T-helper 2 cell treated with Interferon-gamma antibody and Interleukin-4, amounts not matched to agents 100 ng/mL and 5 ng/mL, for 36 hours (primary cell): ENCODE data around the gene IL16. TPM values are rescaled to one million over a fixed set of nuclear protein-coding genes. Genes with fewer than 3 reads are reported as not detected.

ENCODE experiments used
- intact Hi-C: fragments of 100-400 bp; cut with micrococcal nuclease; formaldehyde crosslinking; loops from one replicate; pipeline ENCODE4 v1.15.1; 2023
- total RNA-seq: library from RNA; stranded (reverse); gene quantifications from 2 replicates; pipeline ENCODE4 v1.2.3, GENCODE V29; 2022

IL16 gene
- total RNA-seq, 1 donor from 2014 or later, result 199 TPM

- intact Hi-C loops, result no loop called here
Observed at GRCh38 chr15:81288040-81288439, 91.4 kb downstream of the IL16 start.

- intact Hi-C loops, result no loop called here
Observed at GRCh38 chr15:81288616-81289015, 91.9 kb downstream of the IL16 start.

GRCh38 chr15:81289910-81290309 is 93.2 kb downstream of the IL16 start:
- intact Hi-C loops, result loop anchor here (5.0 kb wide), 1 partner anchor 1522 kb away; no protein-coding TSS in a partner anchor

- intact Hi-C loops, result loop anchor here (5.0 kb wide), 1 partner anchor 1520 kb away; no protein-coding TSS in a partner anchor
Observed at GRCh38 chr15:81291916-81292522, 95.3 kb downstream of the IL16 start.

- intact Hi-C loops, result loop anchor here (5.0 kb wide), 1 partner anchor 1520 kb away; no protein-coding TSS in a partner anchor
Observed at GRCh38 chr15:81292523-81293001, 95.9 kb downstream of the IL16 start.

- intact Hi-C loops, result loop anchor here (5.0 kb wide), 1 partner anchor 1518 kb away; no protein-coding TSS in a partner anchor
Observed at GRCh38 chr15:81293728-81294515, 97.2 kb downstream of the IL16 start.

GRCh38 chr15:81294516-81294880 is 97.8 kb downstream of the IL16 start:
- intact Hi-C loops, result loop anchor here (5.0 kb wide), 1 partner anchor 1518 kb away; no protein-coding TSS in a partner anchor

GRCh38 chr15:81295486-81296121 is 98.9 kb downstream of the IL16 start:
- intact Hi-C loops, result loop anchor here (1.0 to 2.0 kb wide), 5 partner anchors 9 to 751 kb away; partner anchors contain the start of genes MEX3B, STARD5 and TLNRD1

GRCh38 chr15:81296186-81296585 is 99.5 kb downstream of the IL16 start:
- intact Hi-C loops, result loop anchor here (1.0 to 2.0 kb wide), 5 partner anchors 8 to 751 kb away; partner anchors contain the start of genes MEX3B, STARD5 and TLNRD1

GRCh38 chr15:81296673-81297072 is 100.0 kb downstream of the IL16 start:
- intact Hi-C loops, result loop anchor here (1.0 to 2.0 kb wide), 5 partner anchors 8 to 750 kb away; partner anchors contain the start of genes MEX3B, STARD5 and TLNRD1

GRCh38 chr15:81297147-81297572 is 100.5 kb downstream of the IL16 start:
- intact Hi-C loops, result loop anchor here (2.0 kb wide), 2 partner anchors 296 to 750 kb away; partner anchors contain the start of genes MEX3B and TLNRD1

GRCh38 chr15:81297603-81298575 is 101.2 kb downstream of the IL16 start:
- intact Hi-C loops, result loop anchor here (2.0 kb wide), 2 partner anchors 297 to 749 kb away; partner anchors contain the start of genes MEX3B and TLNRD1

GRCh38 chr15:81298611-81299010 is 101.9 kb downstream of the IL16 start:
- intact Hi-C loops, result no loop called here

GRCh38 chr15:81299156-81299555 is 102.5 kb downstream of the IL16 start:
- intact Hi-C loops, result no loop called here

GRCh38 chr15:81299630-81300273 is 103.1 kb downstream of the IL16 start:
- intact Hi-C loops, result no loop called here

GRCh38 chr15:81301385-81301784 is 104.7 kb downstream of the IL16 start:
- intact Hi-C loops, result no loop called here

- intact Hi-C loops, result loop anchor here (1.0 kb wide), 1 partner anchor 27 kb away; no protein-coding TSS in a partner anchor
Observed at GRCh38 chr15:81301815-81302399, 105.2 kb downstream of the IL16 start.

- intact Hi-C loops, result loop anchor here (1.0 kb wide), 1 partner anchor 27 kb away; no protein-coding TSS in a partner anchor
Observed at GRCh38 chr15:81302701-81303109, 106.0 kb downstream of the IL16 start.
